ENCODE data around the gene RTP3.

RTP3 gene

DNA sequence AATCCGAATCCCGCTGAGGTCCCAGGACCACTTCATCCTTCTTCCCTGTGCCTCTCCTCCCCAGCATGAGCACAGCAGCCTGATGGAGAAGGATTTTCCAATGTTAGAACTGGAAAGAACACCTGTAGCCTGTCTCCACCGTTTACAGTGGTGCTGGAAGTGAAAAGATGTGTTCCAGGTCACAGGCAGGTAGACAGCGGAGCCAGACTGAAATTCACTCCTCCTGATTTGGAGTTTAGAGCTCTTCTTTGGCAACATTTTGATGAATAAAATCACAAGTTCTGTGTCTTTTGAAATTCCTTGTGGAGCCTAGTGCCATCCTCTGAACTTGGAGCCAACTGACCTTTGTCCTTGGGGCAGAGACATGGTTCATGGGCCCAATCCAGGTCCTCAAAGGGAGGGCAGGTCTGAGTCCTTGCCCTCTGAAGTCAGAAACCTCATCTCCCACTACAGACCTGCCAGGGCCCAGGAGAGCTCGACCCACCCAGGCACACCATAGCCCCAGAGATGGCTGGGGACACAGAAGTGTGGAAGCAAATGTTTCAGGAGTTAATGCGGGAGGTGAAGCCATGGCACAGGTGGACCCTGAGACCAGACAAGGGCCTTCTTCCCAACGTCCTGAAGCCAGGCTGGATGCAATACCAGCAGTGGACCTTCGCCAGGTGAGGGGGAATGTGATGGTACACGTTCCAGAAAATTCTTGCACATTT, at the start of gene RTP3:
Gene RTP3 (plus strand): TSS at position 421 of the 710 bp plus-strand sequence. CDS start 87 bp downstream, at position 508.
- no peak for DNase-seq

DNA sequence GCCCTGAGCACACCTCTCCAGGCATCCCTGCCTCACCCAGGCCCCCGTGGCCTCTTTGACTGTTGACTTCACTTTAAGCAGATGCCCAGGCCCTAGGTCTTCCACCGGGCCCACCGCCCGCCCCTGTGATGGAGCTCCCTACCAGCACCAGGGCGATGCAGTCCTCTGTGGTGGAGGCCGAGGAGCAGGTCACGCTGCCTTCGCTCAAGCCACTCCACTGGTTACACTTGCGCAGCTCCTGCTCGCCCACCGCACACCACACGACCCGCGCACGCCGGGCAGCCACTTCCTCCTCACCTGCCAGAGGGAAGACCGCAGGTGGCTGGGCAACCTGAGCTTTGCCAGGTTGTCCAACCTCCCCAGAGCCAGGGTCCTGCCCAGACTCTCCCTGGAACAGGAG, 49.1 kb upstream of the RTP3 start:
- DNase-seq, result no peak

- DNase-seq, result no peak
Measured at GRCh38 chr3:46449755-46450552, 47.8 kb upstream of the RTP3 start.

DNA sequence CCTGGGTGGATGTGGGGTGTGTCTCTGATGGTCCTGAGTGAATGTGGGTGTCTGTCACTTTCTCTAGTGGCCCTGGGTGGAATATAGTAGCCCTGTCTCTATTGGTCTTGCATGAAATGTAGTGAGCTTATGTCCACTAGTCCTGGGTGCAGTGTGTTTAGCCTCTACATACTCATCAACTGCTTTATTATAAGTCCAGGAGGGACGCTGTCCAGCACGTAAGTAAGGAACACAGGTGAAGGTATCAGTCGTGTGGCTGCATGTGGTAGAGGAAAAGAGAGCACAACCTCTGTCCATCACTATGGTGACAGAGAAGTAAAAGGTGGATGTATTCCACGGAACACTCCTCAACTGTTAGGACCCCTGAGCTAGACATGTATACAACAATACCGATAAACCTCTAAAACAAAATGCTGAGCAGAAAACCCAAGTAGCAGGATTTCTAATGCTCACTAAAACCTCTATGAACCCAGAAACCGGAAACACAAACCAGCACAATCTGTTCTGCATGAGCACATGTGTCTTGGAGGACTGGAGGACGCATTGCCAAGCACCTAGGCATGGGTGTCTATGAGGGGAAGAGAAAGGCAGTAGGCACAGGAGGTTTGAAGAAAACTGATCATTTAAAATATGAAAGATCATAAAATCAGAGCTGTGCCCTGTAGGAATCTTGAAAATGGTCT, 44.1 kb upstream of the RTP3 start:
- DNase-seq, result no peak

GRCh38 chr3:46454209-46454595, 43.6 kb upstream of the RTP3 start:
- no peak for DNase-seq

DNA sequence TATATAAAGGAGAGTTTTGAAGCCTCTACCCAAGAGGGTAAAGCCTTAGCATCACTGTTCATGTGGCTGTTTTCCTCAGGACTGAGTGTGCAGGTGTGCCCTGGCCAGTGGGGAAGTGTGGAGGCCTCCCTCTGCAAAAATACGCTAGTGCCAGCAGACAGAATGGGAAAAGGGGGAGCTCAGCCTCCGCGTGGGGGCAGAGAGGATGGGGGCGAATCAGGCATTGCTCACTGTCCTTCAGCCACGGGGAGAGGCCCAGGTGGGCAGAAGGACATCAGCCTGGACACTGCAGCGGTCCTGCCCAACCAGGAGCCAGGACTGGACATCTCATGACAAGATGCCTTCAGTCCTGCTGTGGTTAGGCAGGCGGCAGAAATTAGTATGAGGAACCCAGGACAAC, 43.2 kb upstream of the RTP3 start:
- no peak for DNase-seq

- DNase-seq, result no peak
Measured at GRCh38 chr3:46455231-46456115, 42.3 kb upstream of the RTP3 start.

- DNase-seq, result no peak
Measured at GRCh38 chr3:46456118-46456517, 41.7 kb upstream of the RTP3 start.

DNA sequence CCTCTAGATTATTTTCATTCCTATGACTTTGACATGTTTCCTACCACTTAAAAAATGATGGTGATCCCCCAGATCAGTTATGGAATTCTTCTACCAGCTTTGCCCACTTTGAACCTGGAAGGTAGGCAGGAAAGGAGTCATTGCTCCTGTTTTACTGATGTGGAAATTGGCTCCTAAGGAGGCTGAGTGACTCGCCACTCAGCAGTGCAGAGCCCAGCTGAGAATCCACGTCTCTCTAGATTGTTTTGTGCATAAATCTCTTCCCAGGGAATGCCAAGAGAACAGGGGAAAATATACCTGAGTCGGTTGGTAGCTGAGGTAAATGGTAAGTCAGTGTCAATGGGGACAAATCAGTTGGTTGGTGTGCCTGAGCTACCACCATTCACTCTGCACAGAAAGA, 37.7 kb upstream of the RTP3 start:
- no peak for DNase-seq

DNA sequence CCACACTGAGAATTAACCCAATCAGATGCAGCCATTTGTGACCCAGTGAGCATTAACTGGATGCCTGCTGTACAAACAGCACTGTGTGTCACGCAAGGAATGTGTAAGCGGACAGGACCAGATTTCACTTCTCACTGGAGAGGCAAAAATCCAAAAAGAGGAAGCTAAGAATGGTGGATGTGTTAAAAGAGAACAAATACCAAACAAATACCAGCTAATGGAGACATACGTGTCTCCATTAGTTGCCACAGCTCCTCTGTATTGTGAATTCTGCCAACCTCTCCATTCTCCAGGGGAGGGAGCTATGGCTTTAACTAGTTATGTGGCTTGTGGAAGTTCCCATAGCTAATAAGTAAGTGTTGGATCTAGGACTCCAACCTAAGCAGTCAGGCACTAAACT, 35.7 kb upstream of the RTP3 start:
- no peak for DNase-seq

GRCh38 chr3:46462511-46462910, 35.3 kb upstream of the RTP3 start:
- no peak for DNase-seq

GRCh38 chr3:46463120-46463867, 34.5 kb upstream of the RTP3 start:
- DNase-seq, result no peak

GRCh38 chr3:46463868-46464241, 33.9 kb upstream of the RTP3 start:
- no peak for DNase-seq

DNA sequence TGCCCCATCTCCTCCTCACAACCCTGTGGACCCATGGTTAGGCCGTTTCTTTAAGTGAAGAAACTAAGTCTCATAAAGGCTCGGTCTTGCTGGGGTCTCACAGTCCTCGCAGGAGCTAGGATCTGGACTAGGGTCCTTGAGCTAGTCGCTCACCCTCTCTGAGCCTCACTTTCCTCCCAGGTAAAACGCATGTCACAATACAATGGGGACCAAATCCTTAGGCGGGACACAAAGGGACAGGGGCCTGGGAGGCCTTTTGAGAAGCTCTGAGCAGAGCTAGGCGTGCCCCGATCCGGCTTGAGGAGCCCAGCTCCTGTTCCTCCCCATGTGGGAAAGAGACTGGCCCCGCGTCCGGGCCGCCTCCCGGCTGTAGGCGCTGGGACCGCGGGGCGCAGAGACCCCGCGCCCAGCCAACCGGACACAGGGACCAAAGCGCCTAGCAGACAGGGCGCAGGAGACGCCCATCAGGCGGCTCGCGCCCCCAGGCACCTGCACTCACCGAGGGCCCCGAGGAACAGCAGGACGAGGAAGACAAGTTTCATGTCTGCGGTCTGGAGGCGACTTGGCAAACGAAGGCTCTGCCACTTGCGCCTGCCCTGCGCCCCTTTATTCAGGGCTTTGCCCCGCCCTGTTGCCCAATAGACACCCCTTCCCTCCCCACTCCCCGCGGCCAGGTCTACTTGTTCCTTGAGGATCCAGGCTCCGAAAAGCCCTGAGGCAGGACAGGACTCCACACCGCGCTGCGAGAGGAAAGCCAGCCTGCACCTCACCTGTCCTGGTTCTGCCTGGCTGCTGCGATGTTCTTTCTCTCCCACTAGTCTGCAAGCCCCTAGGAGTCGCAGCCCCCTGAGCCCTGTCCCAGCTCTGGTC, 33.2 kb upstream of the RTP3 start, which contains the start of gene LTF:
Gene LTF (minus strand): TSS at position 580 of the 870 bp plus-strand sequence. CDS start 38 bp downstream, at position 542.
- no peak for DNase-seq

DNA sequence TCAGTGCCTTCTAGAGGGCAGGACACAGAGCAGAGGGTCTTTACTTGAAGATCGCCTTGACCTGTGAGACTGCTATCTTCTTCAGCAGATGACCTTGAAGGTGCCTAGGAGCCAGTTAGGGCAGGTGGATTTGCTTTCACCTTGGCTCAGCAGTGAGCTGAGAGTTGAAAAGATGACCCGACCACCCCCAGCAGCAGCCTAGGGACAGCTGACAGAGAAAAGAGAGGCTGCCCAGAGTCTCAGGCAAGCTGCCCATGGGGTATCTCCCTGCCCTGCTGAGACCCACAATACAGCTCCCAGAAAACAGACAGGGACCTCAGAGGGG, 32.6 kb upstream of the RTP3 start:
- no peak for DNase-seq

- no peak for DNase-seq
Measured at GRCh38 chr3:46466273-46466672, 31.5 kb upstream of the RTP3 start.

- DNase-seq, result no peak
Measured at GRCh38 chr3:46466871-46467403, 30.8 kb upstream of the RTP3 start.

- DNase-seq, result no peak
Measured at GRCh38 chr3:46467562-46467961, 30.2 kb upstream of the RTP3 start.

- DNase-seq, result no peak
Measured at GRCh38 chr3:46468753-46469600, 28.8 kb upstream of the RTP3 start.

All from CD4-positive, alpha-beta T cell treated with Interleukin-21 for 1 hour (primary cell).